ENCODE data around the gene RYR3.
"Not testable (repeated sequence)": the region's sequence is repeated elsewhere in the genome, so short reads cannot be mapped to it uniquely, and the experiment has no call there.

RYR3 gene

DNA sequence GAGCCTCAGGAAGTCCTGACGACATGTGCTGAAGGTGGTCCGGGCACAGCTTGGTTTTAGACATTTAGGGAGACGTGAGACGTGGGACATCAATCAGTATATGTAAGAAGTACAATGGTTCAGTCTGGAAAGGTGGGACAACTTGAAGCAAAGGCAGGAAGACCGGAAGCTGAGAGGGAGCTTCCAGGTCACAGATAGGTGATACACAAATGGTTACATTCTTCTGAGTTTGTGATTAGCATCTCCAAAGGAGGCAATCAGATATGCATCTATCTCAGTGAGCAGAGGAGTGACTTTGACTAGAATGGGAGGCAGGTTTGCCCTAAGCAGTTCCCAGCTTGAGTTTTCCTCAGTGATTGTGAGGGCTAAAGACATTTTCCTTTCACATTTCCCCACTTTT is 282.1 kb downstream of the RYR3 start:
- DNase-seq = no peak

DNA sequence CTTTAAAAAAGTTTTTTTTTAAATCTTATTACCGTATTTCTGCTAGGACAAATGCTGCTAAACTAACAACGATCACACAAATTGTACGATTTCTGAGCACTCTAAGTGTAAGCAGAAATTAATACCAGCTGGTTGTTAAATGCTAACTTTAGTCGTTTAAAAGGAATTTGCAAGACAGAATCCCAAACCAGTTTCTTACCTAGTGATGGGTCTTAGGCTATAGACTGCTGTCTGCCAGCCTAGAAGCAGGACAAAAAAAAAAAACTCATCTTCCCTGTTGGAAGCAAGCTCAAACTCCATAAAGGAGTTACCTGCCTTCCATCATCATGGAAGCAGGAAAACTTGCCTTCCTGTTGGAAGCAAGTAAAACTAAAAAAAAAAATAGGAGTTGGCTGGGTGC is 287.6 kb downstream of the RYR3 start:
- not testable (repeated sequence) for DNase-seq

DNA sequence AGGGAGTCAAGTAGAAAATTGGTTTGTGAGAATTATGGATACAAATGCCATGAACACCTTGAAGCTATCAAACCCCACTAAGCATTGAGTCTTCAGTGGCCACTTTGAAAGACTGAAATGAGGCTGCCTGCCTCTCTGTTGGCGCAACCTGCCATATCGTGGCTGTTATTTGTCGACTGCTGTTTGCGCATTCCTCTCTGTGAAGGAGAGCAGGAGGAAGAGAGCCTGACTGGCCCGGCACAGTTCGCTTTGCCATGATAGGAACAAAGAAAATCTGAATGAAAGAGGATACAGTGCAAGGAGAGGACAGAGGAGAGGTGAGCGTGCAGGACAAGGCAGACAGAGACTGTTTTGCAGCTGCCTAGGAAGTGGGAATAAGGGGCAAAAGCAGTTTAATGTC is 289.4 kb downstream of the RYR3 start:
- no peak for DNase-seq

DNA sequence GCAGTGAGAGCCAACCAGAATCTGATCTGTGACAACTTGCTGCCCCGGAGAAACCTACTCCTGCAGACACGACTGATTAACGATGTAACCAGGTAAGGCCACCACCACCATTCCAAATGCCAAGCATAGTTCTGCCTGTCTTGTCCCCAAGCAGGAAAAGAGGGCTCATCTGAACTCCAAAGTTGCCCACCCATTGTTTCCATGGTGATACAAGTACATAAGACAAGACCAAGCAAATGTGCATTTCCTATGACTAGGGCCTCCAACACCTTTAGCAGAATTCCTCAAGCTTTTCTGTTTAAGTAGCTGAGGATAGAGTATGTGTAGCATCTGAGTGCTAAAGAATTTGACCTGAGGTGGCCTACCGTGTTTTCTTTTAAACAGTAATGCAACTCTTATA is 290.7 kb downstream of the RYR3 start:
- DNase-seq = no peak

DNA sequence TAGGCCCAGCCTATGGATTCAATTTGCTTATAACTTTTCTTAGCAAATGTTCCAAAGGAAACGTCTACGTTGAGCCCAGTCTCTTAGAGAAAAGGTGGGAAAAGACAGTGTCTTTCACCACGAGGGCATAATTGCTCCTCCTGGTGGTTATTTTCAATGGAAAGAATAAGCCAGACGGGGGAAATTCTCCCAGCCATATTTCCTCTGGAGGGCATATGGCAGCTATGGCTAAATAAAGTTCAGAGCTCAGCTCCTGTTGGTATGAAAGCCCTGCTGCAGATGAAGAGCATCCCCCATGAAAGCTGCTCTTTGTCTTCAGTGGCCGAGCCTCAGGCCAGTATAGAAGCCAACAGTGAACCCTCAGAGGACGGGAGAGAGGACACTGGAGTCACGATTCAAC is 297.9 kb downstream of the RYR3 start:
- DNase-seq = no peak

DNA sequence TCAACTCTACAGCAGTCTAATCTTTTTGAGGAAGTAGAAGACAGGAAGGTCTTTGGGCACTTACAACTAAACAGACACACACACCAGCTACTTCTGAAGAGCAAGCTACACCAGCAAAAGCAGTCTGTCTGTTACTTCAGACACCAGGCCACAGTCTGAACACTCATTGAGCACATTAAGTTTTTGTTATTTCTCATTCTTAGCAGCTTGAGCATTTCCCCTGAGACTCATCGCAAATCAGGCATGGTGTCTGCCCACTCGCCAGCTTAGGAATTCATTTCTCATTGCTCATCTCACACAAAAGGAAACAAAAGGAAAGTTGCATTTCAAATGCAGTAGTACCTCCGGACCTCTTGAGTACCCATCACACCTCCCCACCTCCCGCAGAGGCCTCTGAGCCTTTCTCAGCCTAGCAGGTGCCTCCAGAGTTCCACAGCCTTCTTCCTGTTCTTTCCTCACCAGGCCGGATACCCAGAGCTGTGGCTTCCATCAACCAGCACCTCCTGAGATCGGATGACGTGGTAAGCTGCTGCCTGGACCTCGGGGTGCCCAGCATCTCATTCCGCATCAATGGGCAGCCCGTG is 302.0 kb downstream of the RYR3 start:
- no peak for DNase-seq

DNA sequence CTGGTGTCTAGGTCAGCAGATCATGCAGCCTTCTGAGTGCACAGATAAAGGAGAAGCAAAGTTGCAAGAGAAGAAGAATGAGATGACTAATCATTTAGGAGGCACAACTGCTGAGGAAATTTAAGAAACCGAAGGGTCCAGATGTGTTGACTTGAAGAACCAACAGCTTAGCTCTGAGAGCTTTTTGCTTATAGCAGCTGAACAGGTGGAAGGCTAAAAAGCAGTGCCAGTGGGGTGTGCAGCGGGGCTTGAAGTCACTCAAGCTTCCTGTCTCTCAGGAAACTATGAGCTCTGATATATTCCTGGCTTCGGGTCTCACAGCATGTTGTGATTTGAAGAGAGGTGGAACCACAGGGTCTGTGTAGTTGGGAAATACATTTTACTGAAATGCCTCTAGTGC is 305.7 kb downstream of the RYR3 start:
- DNase-seq = no peak

DNA sequence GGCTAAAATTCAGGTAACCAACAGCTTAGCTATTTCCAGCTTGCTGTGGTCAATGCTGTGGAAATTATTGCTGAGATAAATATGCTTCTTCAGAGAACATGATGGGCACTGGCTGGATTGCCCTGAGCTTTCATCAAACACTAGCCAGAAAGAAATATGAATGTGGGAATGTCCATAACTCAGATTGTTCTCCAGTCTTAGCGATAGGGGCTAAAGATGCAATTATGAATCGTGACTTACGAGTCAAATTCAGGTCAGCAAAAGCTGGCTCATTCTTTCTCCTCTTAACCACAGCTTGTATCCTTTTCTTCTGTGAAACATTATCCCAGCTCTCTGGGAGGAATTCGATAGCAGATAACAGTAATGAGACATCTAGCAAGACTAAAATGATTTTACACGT is 307.6 kb downstream of the RYR3 start:
- DNase-seq = no peak

DNA sequence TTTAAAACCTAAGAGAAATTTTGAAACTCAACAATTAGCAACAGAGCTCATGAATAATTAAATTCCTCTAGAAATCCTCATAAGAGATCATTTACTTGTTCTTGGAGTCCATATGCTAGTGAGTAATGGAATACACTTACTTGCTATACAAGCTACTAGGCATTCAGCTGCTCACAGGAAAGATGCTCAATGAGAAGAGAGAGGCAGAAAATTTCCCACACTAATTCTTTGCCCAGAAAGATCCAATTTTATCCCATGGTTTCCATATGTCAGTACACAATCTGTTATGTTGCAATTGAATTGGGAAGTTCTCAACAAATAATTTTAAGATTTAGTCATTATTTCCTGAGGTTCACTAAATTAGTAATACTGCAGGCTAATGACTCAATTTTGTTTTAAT is 310.4 kb downstream of the RYR3 start:
- no peak for DNase-seq

DNA sequence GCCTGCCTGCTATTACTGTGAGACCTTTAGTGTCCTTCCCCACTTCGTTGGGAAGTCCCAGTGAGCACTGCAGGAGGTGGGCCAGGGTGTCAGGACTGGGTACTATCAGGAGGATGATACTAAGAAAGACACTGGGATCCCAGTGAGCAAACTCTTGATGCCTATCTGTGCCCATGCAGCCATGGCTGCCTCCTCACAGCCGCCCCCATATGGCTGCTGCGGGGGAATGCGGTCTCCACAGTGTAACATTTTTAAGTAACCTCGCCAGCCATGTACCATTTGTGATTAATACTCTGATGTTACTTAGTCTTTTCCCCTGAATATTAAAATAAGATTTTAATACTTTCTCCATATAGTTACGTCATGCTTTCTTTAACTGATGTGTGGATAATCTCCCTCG is 312.2 kb downstream of the RYR3 start:
- DNase-seq = no peak

DNA sequence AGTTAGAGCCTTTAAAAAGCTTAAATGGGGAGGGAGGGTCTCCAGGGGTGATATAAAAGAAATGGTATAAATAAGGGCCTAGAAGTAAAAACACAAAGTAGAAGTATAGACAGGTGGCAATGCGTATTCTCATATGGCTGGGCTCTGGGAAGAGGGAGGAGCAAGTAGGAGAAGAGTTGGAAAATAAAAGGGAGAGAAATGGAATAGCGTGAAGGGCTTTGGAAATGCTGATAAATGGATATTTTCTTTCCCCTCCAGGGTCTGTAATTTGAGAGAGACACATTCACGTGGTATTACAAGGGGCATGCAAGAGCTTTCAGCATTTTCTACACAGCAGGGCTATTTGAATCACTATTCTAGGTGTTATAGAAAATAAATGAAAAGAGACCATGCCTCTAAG is 313.7 kb downstream of the RYR3 start:
- no peak for DNase-seq

DNA sequence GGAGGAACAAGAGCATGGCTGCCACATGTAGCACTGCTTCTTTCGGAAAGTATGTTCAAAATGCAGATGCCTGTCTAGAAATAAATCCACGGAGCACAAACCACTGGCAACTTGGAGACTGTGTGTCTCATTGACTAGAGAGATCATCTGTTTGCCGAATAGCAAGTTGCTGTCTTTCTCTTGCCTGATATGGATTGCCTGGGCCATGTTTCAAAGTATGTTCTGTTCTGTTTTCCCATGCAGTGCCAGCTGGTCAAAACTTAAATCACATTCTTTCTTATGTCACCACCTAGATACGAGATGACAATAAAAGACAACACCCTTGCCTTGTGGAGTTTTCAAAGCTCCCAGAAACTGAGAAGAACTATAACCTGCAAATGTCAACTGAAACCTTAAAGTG is 318.9 kb downstream of the RYR3 start:
- no peak for DNase-seq

DNA sequence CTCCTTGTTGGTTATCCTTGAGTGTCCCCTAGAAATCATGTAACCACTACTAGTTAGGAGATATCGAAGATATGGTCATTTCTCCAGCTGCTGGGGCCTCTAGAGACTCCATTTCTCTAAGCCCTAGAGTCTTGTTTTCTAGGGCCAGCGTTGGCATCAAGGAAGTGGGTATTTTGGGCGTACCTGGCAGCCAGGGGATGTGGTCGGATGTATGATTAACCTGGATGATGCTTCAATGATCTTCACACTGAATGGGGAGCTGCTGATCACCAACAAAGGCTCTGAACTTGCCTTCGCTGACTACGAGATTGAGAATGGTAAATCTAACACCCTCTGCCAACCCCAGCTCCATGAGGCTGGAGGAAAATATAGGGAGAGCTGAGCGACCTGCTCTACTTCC is 325.5 kb downstream of the RYR3 start:
- DNase-seq = no peak

DNA sequence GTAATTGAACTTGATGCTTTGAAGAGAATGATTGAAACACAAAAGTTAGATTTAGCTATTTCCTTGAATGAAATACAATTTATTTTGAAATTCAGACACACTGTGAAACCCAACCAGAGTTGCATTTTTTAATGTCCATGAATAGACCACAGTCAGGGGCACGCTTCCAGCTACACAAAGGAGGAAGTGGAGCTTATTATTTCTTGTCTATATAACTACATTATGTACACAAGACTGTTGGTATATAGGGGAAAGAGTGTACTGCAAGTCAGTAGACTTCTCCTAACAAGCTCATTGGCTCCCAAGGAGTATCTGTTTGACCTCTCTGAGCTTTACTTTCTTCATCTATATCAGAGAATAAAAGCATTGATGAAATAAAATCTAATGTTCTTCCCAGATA is 326.2 kb downstream of the RYR3 start:
- no peak for DNase-seq

DNA sequence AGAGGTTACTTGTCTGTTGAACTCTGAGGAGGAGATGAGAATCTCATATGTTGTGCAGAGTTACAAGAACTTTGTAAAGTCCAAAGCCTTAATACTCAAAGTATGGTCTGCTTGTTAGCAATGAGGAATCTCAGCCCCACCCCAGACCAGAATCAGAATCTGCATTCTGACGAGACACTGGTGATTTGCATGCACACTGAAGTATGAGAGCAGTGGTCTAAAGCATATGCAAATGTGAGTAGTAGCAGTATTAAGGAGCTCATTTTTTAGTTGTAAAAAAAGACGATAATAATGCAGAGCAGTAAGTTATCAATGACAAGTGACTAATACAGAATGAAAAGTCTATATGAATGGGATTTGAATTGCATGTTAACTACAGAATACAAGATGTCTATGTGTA is 327.7 kb downstream of the RYR3 start:
- DNase-seq = no peak

DNA sequence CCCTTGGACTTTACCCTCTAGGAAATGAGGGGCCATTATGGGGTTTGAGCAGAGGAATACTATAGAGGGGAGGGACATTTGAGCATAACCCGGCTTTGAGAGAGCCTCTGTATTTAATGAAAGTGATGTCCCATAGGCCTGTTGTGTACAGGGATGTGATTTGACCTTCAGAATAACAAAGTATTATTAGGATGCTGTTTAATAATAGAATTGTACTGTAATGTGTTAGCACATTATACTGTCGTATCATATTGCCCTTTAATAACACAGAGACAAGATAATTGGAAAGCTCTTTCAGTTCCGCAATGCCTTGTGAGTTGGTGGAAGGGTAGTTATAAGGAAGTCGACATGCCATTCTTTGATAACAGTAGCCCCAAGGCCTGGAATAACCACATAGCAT is 328.3 kb downstream of the RYR3 start:
- no peak for DNase-seq

DNA sequence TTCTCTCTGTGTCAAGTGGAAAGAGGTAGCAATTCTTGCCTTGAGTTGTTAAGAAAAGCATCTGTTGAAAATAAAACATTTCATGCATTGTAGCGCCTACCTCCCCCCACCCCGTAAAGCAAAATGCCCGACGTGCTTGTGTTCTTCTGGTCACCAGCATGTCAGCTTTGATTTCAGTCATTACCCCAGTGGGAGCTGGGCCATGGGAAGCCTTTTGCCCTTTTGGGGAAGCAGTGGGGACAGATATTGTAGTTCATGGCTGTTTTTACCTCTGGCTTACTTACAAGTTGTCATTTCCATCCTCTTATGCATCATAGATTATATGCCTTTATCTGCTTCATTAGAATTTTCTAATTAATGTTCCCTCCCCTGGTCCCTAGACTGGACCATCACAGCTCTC is 328.7 kb downstream of the RYR3 start:
- no peak for DNase-seq

DNA sequence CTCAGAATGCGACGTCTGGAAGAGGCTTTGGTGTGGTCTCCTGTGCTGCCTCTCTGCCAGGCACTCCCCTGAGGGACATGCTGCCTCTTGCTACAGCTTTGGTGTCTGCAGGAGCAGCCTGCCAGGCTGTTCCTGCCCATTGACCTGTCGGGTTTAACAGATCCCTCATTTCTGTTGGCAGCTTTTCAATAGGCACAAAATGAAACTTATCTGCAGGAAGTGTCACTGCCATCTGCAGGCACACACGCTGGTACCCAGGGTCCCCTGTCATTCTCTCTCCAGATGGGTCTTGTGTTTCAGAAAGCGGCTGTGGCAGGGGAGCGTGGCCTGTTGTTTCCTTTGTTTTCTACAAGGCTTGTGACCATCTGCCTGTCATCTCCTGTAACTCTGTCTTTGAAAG is 329.2 kb downstream of the RYR3 start:
- DNase-seq = no peak

DNA sequence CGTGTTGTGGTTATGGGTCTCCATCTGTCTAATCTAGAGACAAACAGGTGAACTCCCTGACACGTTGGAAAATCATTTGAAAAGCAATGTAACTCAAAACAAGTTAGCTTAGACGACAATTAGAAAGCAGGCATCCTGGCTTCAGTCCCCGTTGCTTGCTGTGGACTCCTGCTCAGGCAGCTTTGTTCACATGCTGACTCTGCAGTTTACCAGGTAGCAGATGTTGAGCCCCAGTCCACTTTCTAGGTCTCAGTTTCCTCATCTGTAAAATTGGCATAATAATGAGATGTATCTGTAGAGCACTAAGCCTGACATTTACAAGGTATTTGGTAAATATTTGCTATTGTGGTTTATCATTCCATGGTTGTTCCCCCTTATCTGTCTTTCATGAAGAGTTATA is 330.3 kb downstream of the RYR3 start:
- no peak for DNase-seq

DNA sequence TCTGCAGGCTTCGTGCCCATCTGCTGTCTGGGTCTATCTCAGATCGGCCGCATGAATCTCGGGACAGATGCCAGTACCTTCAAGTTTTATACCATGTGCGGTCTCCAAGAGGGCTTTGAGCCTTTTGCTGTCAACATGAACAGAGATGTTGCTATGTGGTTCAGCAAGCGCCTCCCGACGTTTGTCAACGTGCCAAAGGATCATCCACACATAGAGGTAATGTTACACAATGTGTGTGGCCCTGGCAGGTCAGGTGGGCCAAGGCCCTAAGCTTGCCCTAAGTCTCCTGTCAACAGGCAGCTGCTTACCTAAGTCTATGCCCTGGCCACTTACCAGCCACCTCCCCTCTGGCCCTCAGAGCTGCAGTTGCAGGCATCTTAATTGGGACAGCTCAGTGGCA is 333.5 kb downstream of the RYR3 start:
- DNase-seq = no peak

DNA sequence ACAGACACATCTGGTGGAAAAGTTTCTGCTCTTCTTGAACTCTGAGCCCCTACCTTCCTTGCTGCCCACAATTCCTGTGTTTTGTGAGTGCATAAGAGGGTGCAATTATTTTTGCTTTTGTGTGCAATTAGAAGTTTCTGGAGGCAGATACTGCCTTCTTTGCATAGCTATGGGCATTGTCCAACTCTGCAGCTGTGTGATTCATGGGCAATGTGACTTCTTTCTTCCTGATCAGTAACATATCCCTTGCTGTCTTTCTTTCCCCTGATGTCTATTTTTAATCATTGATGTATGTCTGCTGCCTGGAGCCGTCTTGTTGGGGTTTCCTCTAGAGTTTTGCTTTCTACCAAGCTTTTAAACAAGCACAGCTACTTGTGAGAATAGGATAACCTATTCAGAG is 336.0 kb downstream of the RYR3 start:
- DNase-seq = no peak

DNA sequence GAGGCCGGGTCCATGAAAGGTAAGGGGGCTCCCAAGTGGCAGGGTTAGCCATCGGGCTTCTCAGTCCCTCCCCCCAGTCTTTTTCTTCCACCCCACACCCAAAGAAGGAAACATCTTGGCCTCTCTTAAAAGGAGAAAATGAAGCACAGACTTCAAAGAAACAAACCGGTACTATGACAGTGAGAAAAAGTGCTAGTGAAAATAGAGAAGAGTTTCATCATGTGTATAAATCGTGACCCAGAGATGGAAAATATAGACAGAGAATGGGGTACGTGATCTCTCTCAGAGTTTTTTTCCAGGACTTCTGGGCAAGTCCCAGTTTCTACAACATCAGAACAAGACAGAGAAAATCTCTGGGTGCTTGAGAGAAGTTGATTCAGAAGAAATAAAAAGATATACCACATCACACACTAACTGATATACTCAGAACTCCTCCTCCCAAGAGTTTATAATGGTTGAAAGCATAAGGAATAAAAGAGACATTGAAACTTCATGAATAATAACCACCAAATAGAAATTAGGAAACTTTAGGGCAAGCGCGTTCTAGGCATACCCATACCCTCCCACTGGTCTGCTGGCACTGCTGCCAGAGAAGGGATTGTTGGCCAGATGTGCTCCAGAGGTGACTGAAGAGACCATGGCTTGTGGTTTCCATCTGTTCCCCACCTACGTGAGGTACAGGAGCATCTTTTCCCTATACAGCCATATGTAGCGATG is 338.6 kb downstream of the RYR3 start:
- DNase-seq = no peak

DNA sequence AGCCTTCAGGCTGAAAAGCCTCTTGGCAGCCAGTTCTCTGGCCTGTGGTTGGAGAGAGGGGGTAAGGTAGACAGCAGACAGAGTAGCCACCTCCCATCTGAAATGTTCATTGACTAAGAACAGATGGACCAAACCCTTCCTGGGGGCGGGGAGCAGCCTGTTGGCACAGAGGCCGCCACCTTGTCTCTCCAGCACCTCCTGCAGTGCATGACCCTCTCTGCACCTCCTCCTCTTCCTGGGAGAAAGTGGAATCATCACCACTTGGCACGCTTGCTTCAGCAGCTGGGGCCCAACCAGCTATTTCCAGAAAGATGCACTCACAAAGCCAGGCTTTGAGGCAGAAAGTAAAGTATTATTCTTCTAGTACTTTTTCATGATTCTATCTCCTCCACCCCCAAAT is 344.1 kb downstream of the RYR3 start:
- DNase-seq = no peak

DNA sequence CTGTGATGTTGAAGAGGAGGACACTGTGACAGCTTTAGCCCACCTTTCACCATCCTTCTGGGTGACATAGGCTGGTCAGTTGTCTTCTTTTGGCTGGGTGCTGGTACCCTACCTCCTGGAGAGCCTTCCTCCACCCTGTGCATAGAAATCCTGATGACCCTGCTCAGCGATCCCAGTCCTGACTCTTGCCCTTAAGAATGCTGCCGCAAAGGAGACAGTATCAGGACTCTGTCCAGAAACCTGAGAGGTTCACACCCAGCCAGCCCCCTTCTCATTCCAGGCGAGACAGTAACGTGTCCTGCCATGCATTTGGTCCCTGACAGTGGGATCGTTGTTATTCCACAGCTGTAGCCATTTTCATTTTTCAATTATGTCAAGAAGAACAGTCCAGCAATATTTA is 344.7 kb downstream of the RYR3 start:
- DNase-seq = no peak

DNA sequence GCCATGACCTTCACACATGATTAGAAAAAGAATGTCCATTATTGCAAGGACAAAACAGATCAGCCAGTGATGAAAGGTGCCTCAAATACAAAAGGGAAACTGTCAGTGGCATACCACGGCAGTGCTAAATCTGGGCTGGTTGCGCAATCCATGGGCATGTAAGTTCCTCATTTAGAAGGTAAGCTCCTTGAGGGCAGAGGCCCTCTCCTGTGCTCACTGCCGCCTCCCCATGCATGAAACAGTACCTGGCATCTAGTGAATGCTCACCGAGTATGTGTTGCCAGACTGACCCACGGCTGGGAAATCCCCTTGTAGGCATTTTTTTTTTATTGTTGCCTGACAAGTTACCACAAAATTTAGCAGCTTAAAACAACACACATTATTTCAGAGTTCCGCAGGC is 345.4 kb downstream of the RYR3 start:
- DNase-seq = no peak

All from NCI-H1048 (cell line).